ENCODE measurements around the gene GNAL. TPM values are rescaled to one million over a fixed set of nuclear protein-coding genes. Genes with fewer than 3 reads are reported as not detected.

Gene GNAL
- total RNA-seq, 4 donors from 2014 or later: 7.5 to 20.7 (median 11.8) TPM

DNA sequence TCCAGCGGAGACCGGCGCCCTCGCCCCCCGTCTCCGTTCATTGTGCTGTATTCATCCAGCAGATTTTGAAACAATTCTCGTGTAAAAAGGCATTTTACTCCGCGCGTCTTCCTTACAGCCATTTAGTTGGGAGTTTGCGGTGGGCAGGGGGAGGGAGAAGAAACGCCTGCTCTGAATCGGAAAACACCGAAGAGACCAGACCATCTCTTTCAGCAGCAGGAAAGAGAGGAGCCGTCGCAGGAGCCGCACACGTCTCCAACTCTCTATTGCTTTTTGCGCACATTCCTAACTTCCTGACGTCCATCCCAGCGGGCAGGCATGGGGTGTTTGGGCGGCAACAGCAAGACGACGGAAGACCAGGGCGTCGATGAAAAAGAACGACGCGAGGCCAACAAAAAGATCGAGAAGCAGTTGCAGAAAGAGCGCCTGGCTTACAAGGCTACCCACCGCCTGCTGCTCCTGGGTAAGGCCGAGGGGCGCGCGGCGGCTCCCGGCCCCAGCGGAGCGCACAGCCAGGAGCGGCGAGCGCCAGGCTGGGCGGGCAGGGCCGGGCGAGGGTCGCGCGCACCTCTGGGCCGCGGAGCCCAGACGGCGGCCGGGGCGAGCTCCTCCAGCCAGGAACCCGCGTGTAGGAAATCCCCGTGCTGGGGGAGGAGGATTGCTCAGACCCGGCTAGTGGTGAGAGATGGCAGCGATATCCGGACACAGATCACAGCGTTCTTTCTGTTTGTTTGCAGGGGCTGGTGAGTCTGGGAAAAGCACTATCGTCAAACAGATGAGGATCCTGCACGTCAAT is 63.2 kb downstream of the GNAL start:
- TF ChIP-seq, protein P1, sequence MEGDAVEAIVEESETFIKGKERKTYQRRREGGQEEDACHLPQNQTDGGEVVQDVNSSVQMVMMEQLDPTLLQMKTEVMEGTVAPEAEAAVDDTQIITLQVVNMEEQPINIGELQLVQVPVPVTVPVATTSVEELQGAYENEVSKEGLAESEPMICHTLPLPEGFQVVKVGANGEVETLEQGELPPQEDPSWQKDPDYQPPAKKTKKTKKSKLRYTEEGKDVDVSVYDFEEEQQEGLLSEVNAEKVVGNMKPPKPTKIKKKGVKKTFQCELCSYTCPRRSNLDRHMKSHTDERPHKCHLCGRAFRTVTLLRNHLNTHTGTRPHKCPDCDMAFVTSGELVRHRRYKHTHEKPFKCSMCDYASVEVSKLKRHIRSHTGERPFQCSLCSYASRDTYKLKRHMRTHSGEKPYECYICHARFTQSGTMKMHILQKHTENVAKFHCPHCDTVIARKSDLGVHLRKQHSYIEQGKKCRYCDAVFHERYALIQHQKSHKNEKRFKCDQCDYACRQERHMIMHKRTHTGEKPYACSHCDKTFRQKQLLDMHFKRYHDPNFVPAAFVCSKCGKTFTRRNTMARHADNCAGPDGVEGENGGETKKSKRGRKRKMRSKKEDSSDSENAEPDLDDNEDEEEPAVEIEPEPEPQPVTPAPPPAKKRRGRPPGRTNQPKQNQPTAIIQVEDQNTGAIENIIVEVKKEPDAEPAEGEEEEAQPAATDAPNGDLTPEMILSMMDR (IDR thresholded peaks at IDR 0.05; ENCODE audit: low read depth): no peak

GRCh38 chr18:11754979-11755378 is 65.9 kb downstream of the GNAL start:
- TF ChIP-seq, protein P1 (IDR thresholded peaks at IDR 0.05; ENCODE audit: low read depth): no peak

- TF ChIP-seq, protein P1 (IDR thresholded peaks at IDR 0.05; ENCODE audit: low read depth): no peak
Observed at GRCh38 chr18:11757084-11757590, 68.1 kb downstream of the GNAL start.

- TF ChIP-seq, protein P1 (IDR thresholded peaks at IDR 0.05; ENCODE audit: low read depth): no peak
Observed at GRCh38 chr18:11759456-11759855, 70.4 kb downstream of the GNAL start.

GRCh38 chr18:11760498-11761167 is 71.6 kb downstream of the GNAL start:
- TF ChIP-seq, protein P1 (IDR thresholded peaks at IDR 0.05; ENCODE audit: low read depth): no peak

DNA sequence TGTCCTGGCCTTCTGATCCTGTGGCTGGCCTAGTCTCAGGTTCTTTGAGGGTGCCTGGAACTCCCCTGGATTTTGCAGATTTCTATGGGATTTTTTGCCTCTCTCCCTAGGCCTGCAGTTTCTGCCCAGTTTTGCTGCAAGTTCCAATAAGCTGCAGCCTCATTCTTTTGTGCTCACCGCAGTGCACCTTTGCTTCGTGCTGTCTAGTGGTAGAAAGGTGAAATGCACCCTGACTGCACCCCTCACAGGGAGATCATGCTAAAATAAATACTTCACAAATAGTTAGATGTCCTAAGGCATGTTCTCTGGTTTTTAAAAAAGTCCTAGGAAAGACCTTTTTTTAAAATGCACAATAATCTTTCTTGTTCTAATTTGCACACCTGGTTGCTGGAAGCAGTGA is 72.5 kb downstream of the GNAL start:
- TF ChIP-seq, protein P1 (IDR thresholded peaks at IDR 0.05; ENCODE audit: low read depth): no peak

- TF ChIP-seq, protein P1 (IDR thresholded peaks at IDR 0.05; ENCODE audit: low read depth): no peak
Observed at GRCh38 chr18:11762429-11762828, 73.4 kb downstream of the GNAL start.
